PFSK-1 (cell line): ENCODE data around the gene ABCG1.

Experiments
- FOXP2 ChIP-seq: optimal IDR thresholded peaks from 2 replicates; pipeline ENCODE3; 2011; ENCODE audit warnings: borderline replicate concordance, control low read depth, inconsistent platforms; ENCODE audit not compliant: insufficient read depth; ENCODE audit errors: extremely low read length, extremely low read depth
- POLR2AphosphoS5 ChIP-seq: IDR thresholded peaks from 2 replicates; pipeline ENCODE4 v1.6.1; 2012; ENCODE audit warnings: low read depth, mild to moderate bottlenecking, control low read depth, low read length, moderate library complexity
- REST ChIP-seq, 2 experiments: IDR thresholded peaks; 2 replicates each; pipeline versions ENCODE4 v1.6.1 to v1.8.0; 2011 to 2012; ENCODE audit warnings: low read depth in 2 of 2, low read length in 2 of 2, control low read depth in 1 of 2, inconsistent platforms in 1 of 2, mild to moderate bottlenecking in 1 of 2, moderate library complexity in 1 of 2; ENCODE audit not compliant: insufficient read depth in 1 of 2
- SIN3A ChIP-seq: IDR thresholded peaks from 2 replicates; pipeline ENCODE4 v1.6.1; 2012; ENCODE audit warnings: mild to moderate bottlenecking, low read length, moderate library complexity, borderline replicate concordance; ENCODE audit not compliant: insufficient read depth
- TAF1 ChIP-seq: IDR thresholded peaks from 2 replicates; pipeline ENCODE4 v1.6.1; 2012; ENCODE audit warnings: low read length, control low read depth, borderline replicate concordance; ENCODE audit not compliant: insufficient read depth

The ABCG1 gene

GRCh38 chr21:42222821-42223390, 4.0 kb downstream of the ABCG1 start:
- TF ChIP-seq TAF1 (no peak), POLR2AphosphoS5 (no peak), FOXP2 (no peak), REST (IDR thresholded peaks at IDR 0.05; ENCODE audit: insufficient read depth in 1 of 2, low read depth in 2 of 2, low read length in 2 of 2) (no peak), SIN3A (no peak)

- TF ChIP-seq FOXP2 (no peak), REST (IDR thresholded peaks at IDR 0.05; ENCODE audit: insufficient read depth in 1 of 2, low read depth in 2 of 2, low read length in 2 of 2) (no peak), TAF1 (no peak), POLR2AphosphoS5 (no peak)
Measured at GRCh38 chr21:42223826-42224575, 5.1 kb downstream of the ABCG1 start.

- TF ChIP-seq REST (IDR thresholded peaks at IDR 0.05; ENCODE audit: insufficient read depth in 1 of 2, low read depth in 2 of 2, low read length in 2 of 2) (no peak), SIN3A (no peak), POLR2AphosphoS5 (no peak), FOXP2 (no peak), TAF1 (no peak)
Measured at GRCh38 chr21:42225042-42225441, 6.1 kb downstream of the ABCG1 start.

- TF ChIP-seq REST (IDR thresholded peaks at IDR 0.05; ENCODE audit: insufficient read depth in 1 of 2, low read depth in 2 of 2, low read length in 2 of 2): no peak
- TF ChIP-seq TAF1: no peak
- no peak for TF ChIP-seq SIN3A
- no peak for TF ChIP-seq FOXP2
- no peak for TF ChIP-seq POLR2AphosphoS5
Measured at GRCh38 chr21:42225571-42226155, 6.7 kb downstream of the ABCG1 start.
